ENCODE data around the gene FARP1. TPM values are rescaled to one million over a fixed set of nuclear protein-coding genes. Genes with fewer than 3 reads are reported as not detected.

The FARP1 gene
- total and polyA plus RNA-seq, 2 of the 13 experiments (the other 11 are each of a cell fraction or from before 2014, with no cell fraction given), result 70.6 to 126 TPM

GRCh38 chr13:98327371-98328270, 184.7 kb downstream of the FARP1 start (continued):
- TF ChIP-seq ZNF83 (CRISPR knock-in tag; IDR thresholded peaks at IDR 0.05; ENCODE audit: borderline replicate concordance), result no peak
- TF ChIP-seq ARHGAP35 (CRISPR knock-in tag; IDR thresholded peaks at IDR 0.05; ENCODE audit: borderline replicate concordance), result no peak
- no peak for TF ChIP-seq THAP11 (CRISPR knock-in tag; IDR thresholded peaks at IDR 0.05)
- no peak for TF ChIP-seq ZBTB25 (CRISPR knock-in tag; IDR thresholded peaks at IDR 0.05)
- TF ChIP-seq TBX2 (CRISPR knock-in tag; IDR thresholded peaks at IDR 0.05; ENCODE audit: borderline replicate concordance), result peak; percentile 33; the same call in 1 of the 2 replicates
- peak; percentile 81; the same call in 1 of the 2 replicates for TF ChIP-seq ZNF281 (CRISPR knock-in tag; IDR thresholded peaks at IDR 0.05; ENCODE audit: borderline replicate concordance)
- TF ChIP-seq CAMTA2 (CRISPR knock-in tag; IDR thresholded peaks at IDR 0.05; ENCODE audit: borderline replicate concordance), result no peak
- no peak for TF ChIP-seq SMAD3 (CRISPR knock-in tag; IDR thresholded peaks at IDR 0.05)
- no peak for TF ChIP-seq ZNF124 (CRISPR knock-in tag; IDR thresholded peaks at IDR 0.05)
- TF ChIP-seq ZFY (CRISPR knock-in tag; IDR thresholded peaks at IDR 0.05), result no peak
- peak; percentile 63 for TF ChIP-seq ZBTB33 (CRISPR knock-in tag; IDR thresholded peaks at IDR 0.05)
- TF ChIP-seq ZNF781 (CRISPR knock-in tag; IDR thresholded peaks at IDR 0.05; ENCODE audit: borderline replicate concordance, not compliant biosample characterization), result no peak
- TF ChIP-seq ZBTB3 (CRISPR knock-in tag; IDR thresholded peaks at IDR 0.05; ENCODE audit: borderline replicate concordance, low read depth), result no peak
- 0 out of 2 replicates have a peak, but pooled peaks have one; percentile 8 for TF ChIP-seq CEBPG (CRISPR knock-in tag; IDR thresholded peaks at IDR 0.05)
- TF ChIP-seq ZMAT5 (CRISPR knock-in tag; IDR thresholded peaks at IDR 0.05; ENCODE audit: borderline replicate concordance, low read depth), result no peak
- no peak for TF ChIP-seq ARNT (IDR thresholded peaks at IDR 0.05)
- peak; percentile 50 for TF ChIP-seq SAP130 (CRISPR knock-in tag; IDR thresholded peaks at IDR 0.05; ENCODE audit: low read depth)
- TF ChIP-seq MTERF4 (CRISPR knock-in tag; IDR thresholded peaks at IDR 0.05), result no peak
- TF ChIP-seq ZNF749 (CRISPR knock-in tag; IDR thresholded peaks at IDR 0.05; ENCODE audit: borderline replicate concordance), result no peak
- TF ChIP-seq ZNF121 (CRISPR knock-in tag; IDR thresholded peaks at IDR 0.05), result no peak
- no peak for TF ChIP-seq ZNF674 (CRISPR knock-in tag; IDR thresholded peaks at IDR 0.05; ENCODE audit: low read depth)

Data from HepG2 (cell line).